GM12878 (cell line): Measurements from ENCODE around the gene SLC2A4. TPM values are rescaled to one million over a fixed set of nuclear protein-coding genes. Genes with fewer than 3 reads are reported as not detected.

Experiments
- ASH2L ChIP-seq: fragments of 300-600, 200-600 bp; sonication (generic); IDR thresholded peaks from 2 replicates; pipeline ENCODE4 v1.6.1; 2017; ENCODE audit warnings: low read depth, mild to moderate bottlenecking, borderline replicate concordance
- CHD2 ChIP-seq: IDR thresholded peaks from 2 replicates; pipeline ENCODE4 v1.6.1; 2011; ENCODE audit warnings: low read depth, low read length, improper control_type of control experiment, borderline replicate concordance
- CREB1 ChIP-seq: IDR thresholded peaks from 2 replicates; pipeline ENCODE4 v1.6.1; 2012; ENCODE audit warnings: low read depth, mild to moderate bottlenecking, inconsistent platforms
- EP300 ChIP-seq, 2 experiments: fragments of 150-350 bp in 1 of 2; IDR thresholded peaks; 2 replicates each; pipeline ENCODE4 v1.6.1; 2011 to 2012; ENCODE audit warnings: low read depth in 2 of 2, low read length in 2 of 2, borderline replicate concordance in 1 of 2, improper control_type of control experiment in 1 of 2, inconsistent platforms in 1 of 2; ENCODE audit not compliant: control insufficient read depth in 1 of 2
- JUNB ChIP-seq: IDR thresholded peaks from 2 replicates; pipeline ENCODE4 v1.6.1; 2016; ENCODE audit warnings: antibody characterized with exemption, mild to moderate bottlenecking
- MTA3 ChIP-seq: IDR thresholded peaks from 2 replicates; pipeline ENCODE4 v1.6.1; 2012; ENCODE audit warnings: low read length, inconsistent platforms, borderline replicate concordance
- NRF1 ChIP-seq: conservative IDR thresholded peaks from 2 replicates; pipeline ENCODE4 v1.6.1; 2011; ENCODE audit warnings: mild to moderate bottlenecking, low read depth, low read length, improper control_type of control experiment
- PAX5 ChIP-seq: IDR thresholded peaks from 2 replicates; pipeline ENCODE4 v1.6.1; 2011; ENCODE audit warnings: low read depth, low read length, borderline replicate concordance
- POLR2AphosphoS2 ChIP-seq: IDR thresholded peaks from 2 replicates; pipeline ENCODE4 v1.6.1; 2011; ENCODE audit warnings: low read depth, mild to moderate bottlenecking, low read length, improper control_type of control experiment, moderate library complexity
- RUNX3 ChIP-seq: IDR thresholded peaks from 2 replicates; pipeline ENCODE4 v1.6.1; 2012; ENCODE audit warnings: low read length, inconsistent platforms
- SMAD5 ChIP-seq: IDR thresholded peaks from 2 replicates; pipeline ENCODE4 v1.6.1; 2016; ENCODE audit warnings: antibody characterized with exemption, low read depth
- TCF12 ChIP-seq: IDR thresholded peaks from 2 replicates; pipeline ENCODE4 v1.6.1; 2011; ENCODE audit warnings: low read depth, mild to moderate bottlenecking, low read length
- TCF7 ChIP-seq: IDR thresholded peaks from 2 replicates; pipeline ENCODE4 v1.6.1; 2014; ENCODE audit warnings: antibody characterized with exemption, borderline replicate concordance
- polyA plus RNA-seq, 11 experiments: library from polyadenylated mRNA; depleted of rRNA in 4 of 11; unstranded in 6 of 11; stranded (reverse) in 5 of 11; fragments of >200 nt; fragmentation: Nextera tagmentation in 4 of 11; fragmentation: Illumina TruSeq in 1 of 11; extraction: Ambion mirVana in 4 of 11; extraction: Trizol in 1 of 11; gene quantifications; 1 replicate in 1 of 11; 2 replicates in 10 of 11; pipeline versions ENCODE4 v1.2.1 to v1.2.3, GENCODE V29; 2011 to 2016; ENCODE audit warnings: inconsistent platforms in 2 of 11, missing spikeins in 2 of 11, low read depth in 1 of 11
- total RNA-seq, 4 experiments: library from RNA; depleted of rRNA in 3 of 4; stranded (reverse); fragments of >200 nt in 3 of 4; fragmentation: Illumina TruSeq in 1 of 4; extraction: Trizol in 1 of 4; gene quantifications; 2 replicates each; pipeline versions ENCODE4 v1.2.1 to v1.2.3, GENCODE V29; 2013 to 2021
- TF ChIP-seq, protein P1 (sequence below): fragments of 450-650 bp; IDR thresholded peaks from 2 replicates; pipeline ENCODE4 v1.6.1; 2016; ENCODE audit warnings: mild to moderate bottlenecking, moderate library complexity, borderline replicate concordance
- TF ChIP-seq, protein P2 (sequence below): IDR thresholded peaks from 2 replicates; pipeline ENCODE4 v1.6.1; 2012; ENCODE audit warnings: improper control_type of control experiment, low read depth, low read length; ENCODE audit not compliant: insufficient replicate concordance
- TF ChIP-seq, protein P3 (sequence below): fragments of 150-350 bp; IDR thresholded peaks from 2 replicates; pipeline ENCODE4 v1.6.1; 2014; ENCODE audit warnings: mild to moderate bottlenecking, low read depth, low read length

SLC2A4 gene
- total and polyA plus RNA-seq, 10 of the 15 experiments (the other 5 are each of a cell fraction or from before 2014, with no cell fraction given), result 0.03 to 0.23 (median 0.04) TPM; not detected in 4

DNA sequence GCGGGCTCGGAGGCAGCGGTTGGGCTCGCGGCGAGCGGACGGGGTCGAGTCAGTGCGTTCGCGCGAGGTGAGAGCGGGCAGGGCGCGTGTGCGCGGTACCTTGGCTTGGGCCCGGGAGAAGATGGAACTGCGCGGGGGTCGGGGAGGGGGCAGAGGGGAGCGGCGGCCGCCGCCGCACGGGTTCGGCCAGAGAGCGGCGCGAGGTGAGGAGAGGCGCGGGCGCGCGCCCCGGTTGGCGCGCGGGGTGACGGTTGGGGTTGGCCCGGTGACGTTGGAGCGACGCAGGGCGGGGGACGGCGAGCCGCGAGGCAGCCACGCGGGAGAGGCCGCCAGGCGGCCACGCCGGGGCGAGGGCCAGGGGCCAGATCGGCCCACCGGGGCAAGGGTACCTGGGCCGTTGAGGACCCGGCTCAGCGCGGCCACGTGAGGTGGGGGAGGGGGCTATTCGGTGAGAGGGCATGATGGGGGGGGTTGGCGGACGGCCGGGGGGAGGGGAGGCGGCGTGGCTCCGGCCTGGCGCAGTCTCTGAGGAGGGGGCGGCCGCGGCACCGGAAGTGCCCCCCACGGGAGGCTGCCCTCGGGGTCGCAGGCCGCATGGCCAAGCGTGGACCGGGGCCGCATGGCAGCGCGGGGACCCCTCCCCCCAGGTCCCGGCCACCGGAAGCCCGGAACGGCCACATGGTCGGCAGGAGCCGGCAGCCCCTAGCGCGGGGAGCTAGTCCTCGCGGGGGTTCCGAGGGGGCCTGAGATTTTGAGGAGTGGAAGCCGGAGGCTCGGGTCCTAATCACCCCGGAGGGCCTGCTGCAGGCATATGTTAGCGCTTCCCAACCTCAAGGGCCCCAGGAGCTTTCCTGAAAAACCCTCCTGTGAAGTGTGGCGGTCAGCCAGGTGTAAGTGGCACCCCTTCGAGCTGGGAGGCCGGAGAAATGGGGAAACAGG lies 26.4 kb downstream of the SLC2A4 start (continued):
- TF ChIP-seq CHD2 (peak; percentile 58; the same call in 1 of the 2 replicates), POLR2AphosphoS2 (no peak; the same call in 1 of the 2 replicates), PAX5 (no peak), TCF12 (0 out of 2 replicates have a peak, but pooled peaks have one; percentile 1), NRF1 (no peak), SMAD5 (0 out of 2 replicates have a peak, but pooled peaks have one; percentile 11), RUNX3 (no peak), CREB1 (peak; percentile 70; the same call in 1 of the 2 replicates), JUNB (no peak), ASH2L (no peak), TCF7 (no peak), EP300 (IDR thresholded peaks at IDR 0.05; ENCODE audit: borderline replicate concordance in 1 of 2, control insufficient read depth in 1 of 2, low read depth in 2 of 2, low read length in 2 of 2) (no peak), MTA3 (no peak)
- TF ChIP-seq, protein P1, sequence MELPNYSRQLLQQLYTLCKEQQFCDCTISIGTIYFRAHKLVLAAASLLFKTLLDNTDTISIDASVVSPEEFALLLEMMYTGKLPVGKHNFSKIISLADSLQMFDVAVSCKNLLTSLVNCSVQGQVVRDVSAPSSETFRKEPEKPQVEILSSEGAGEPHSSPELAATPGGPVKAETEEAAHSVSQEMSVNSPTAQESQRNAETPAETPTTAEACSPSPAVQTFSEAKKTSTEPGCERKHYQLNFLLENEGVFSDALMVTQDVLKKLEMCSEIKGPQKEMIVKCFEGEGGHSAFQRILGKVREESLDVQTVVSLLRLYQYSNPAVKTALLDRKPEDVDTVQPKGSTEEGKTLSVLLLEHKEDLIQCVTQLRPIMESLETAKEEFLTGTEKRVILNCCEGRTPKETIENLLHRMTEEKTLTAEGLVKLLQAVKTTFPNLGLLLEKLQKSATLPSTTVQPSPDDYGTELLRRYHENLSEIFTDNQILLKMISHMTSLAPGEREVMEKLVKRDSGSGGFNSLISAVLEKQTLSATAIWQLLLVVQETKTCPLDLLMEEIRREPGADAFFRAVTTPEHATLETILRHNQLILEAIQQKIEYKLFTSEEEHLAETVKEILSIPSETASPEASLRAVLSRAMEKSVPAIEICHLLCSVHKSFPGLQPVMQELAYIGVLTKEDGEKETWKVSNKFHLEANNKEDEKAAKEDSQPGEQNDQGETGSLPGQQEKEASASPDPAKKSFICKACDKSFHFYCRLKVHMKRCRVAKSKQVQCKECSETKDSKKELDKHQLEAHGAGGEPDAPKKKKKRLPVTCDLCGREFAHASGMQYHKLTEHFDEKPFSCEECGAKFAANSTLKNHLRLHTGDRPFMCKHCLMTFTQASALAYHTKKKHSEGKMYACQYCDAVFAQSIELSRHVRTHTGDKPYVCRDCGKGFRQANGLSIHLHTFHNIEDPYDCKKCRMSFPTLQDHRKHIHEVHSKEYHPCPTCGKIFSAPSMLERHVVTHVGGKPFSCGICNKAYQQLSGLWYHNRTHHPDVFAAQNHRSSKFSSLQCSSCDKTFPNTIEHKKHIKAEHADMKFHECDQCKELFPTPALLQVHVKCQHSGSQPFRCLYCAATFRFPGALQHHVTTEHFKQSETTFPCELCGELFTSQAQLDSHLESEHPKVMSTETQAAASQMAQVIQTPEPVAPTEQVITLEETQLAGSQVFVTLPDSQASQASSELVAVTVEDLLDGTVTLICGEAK, result no peak
- TF ChIP-seq, protein P2, sequence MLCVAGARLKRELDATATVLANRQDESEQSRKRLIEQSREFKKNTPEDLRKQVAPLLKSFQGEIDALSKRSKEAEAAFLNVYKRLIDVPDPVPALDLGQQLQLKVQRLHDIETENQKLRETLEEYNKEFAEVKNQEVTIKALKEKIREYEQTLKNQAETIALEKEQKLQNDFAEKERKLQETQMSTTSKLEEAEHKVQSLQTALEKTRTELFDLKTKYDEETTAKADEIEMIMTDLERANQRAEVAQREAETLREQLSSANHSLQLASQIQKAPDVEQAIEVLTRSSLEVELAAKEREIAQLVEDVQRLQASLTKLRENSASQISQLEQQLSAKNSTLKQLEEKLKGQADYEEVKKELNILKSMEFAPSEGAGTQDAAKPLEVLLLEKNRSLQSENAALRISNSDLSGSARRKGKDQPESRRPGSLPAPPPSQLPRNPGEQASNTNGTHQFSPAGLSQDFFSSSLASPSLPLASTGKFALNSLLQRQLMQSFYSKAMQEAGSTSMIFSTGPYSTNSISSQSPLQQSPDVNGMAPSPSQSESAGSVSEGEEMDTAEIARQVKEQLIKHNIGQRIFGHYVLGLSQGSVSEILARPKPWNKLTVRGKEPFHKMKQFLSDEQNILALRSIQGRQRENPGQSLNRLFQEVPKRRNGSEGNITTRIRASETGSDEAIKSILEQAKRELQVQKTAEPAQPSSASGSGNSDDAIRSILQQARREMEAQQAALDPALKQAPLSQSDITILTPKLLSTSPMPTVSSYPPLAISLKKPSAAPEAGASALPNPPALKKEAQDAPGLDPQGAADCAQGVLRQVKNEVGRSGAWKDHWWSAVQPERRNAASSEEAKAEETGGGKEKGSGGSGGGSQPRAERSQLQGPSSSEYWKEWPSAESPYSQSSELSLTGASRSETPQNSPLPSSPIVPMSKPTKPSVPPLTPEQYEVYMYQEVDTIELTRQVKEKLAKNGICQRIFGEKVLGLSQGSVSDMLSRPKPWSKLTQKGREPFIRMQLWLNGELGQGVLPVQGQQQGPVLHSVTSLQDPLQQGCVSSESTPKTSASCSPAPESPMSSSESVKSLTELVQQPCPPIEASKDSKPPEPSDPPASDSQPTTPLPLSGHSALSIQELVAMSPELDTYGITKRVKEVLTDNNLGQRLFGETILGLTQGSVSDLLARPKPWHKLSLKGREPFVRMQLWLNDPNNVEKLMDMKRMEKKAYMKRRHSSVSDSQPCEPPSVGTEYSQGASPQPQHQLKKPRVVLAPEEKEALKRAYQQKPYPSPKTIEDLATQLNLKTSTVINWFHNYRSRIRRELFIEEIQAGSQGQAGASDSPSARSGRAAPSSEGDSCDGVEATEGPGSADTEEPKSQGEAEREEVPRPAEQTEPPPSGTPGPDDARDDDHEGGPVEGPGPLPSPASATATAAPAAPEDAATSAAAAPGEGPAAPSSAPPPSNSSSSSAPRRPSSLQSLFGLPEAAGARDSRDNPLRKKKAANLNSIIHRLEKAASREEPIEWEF, result no peak
- TF ChIP-seq, protein P3, sequence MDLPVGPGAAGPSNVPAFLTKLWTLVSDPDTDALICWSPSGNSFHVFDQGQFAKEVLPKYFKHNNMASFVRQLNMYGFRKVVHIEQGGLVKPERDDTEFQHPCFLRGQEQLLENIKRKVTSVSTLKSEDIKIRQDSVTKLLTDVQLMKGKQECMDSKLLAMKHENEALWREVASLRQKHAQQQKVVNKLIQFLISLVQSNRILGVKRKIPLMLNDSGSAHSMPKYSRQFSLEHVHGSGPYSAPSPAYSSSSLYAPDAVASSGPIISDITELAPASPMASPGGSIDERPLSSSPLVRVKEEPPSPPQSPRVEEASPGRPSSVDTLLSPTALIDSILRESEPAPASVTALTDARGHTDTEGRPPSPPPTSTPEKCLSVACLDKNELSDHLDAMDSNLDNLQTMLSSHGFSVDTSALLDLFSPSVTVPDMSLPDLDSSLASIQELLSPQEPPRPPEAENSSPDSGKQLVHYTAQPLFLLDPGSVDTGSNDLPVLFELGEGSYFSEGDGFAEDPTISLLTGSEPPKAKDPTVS, result no peak
